Stomach (tissue), 9 donors: ENCODE data around the gene IL1RL1. TPM values are rescaled to one million over a fixed set of nuclear protein-coding genes. Genes with fewer than 3 reads are reported as not detected.
A peak's percentile ranks its signal among the peaks of the same experiment; 100 is the strongest.

Experiments
- DNase-seq, 2 donors: peaks; one replicate each; pipeline versions ENCODE4 v3.0.0 to v3.0.0-alpha.2; 2013 to 2019
- H3K27ac ChIP-seq, 5 donors: fragments of 200-600 bp in 4 of 5; sonication (generic) in 4 of 5; one replicate each; pipeline ENCODE4 v1.5.1; 2013 to 2019; ENCODE audit warnings: mild to moderate bottlenecking in 1 of 5, moderate library complexity in 1 of 5
- H3K27me3 ChIP-seq, 3 donors: fragments of 200-600 bp; sonication (generic); one replicate each; pipeline ENCODE4 v1.5.1; 2017 to 2019; ENCODE audit warnings: mixed run types in 1 of 3
- H3K36me3 ChIP-seq, 4 donors: fragments of 200-600 bp; sonication (generic); 1 replicate in 3 of 4; 2 replicates in 1 of 4; pipeline ENCODE4 v1.5.1; 2016 to 2019
- H3K4me1 ChIP-seq, 4 donors: fragments of 200-600 bp; sonication (generic); one replicate each; pipeline ENCODE4 v1.5.1; 2016 to 2019
- H3K4me3 ChIP-seq, 4 donors: fragments of 200-600 bp; sonication (generic) in 3 of 4; one replicate each; pipeline ENCODE4 v1.5.1; 2016 to 2019; ENCODE audit warnings: mild to moderate bottlenecking in 1 of 4
- H3K9me3 ChIP-seq, 4 donors: fragments of 200-600 bp; sonication (generic); one replicate each; pipeline ENCODE4 v1.5.1; 2016 to 2019
- EP300 ChIP-seq: sonication (generic); formaldehyde crosslinking; IDR thresholded peaks from one replicate; pipeline ENCODE4 v1.6.1; 2017; ENCODE audit warnings: antibody characterized with exemption
- POLR2A ChIP-seq, 4 donors: fragments of 450-650 bp; IDR thresholded peaks; one replicate each; pipeline ENCODE4 v1.6.1; 2016; ENCODE audit warnings: antibody characterized with exemption in 4 of 4, control low read depth in 2 of 4, mild to moderate bottlenecking in 1 of 4, moderate library complexity in 1 of 4
- POLR2AphosphoS5 ChIP-seq, 3 donors: sonication (generic); formaldehyde crosslinking; IDR thresholded peaks; one replicate each; pipeline ENCODE4 v1.6.1; 2016; ENCODE audit warnings: antibody characterized with exemption in 3 of 3
- WGBS, 5 donors: extraction: QIAGEN DNeasy Blood & Tissue Kit in 3 of 5; methylation state at CpG; one replicate each; pipeline versions ENCODE4 v1.1.5 to v1.1.7; 2013 to 2018; 5-methylcytosine and 5-hydroxymethylcytosine counted together
- intact Hi-C: fragments of 100-400 bp; cut with DNase I; formaldehyde crosslinking; loops from one replicate; pipeline ENCODE4 v1.15.1; 2023; ENCODE audit warnings: low total_unique reads
- polyA plus RNA-seq, 3 donors: library from polyadenylated mRNA; stranded (reverse); fragments of 200-250 nt; gene quantifications; one replicate each; pipeline ENCODE4 v1.2.3, GENCODE V29; 2013
- total RNA-seq, 5 donors: library from RNA; depleted of rRNA; stranded (reverse); fragments of >200 nt; gene quantifications; one replicate each; pipeline versions ENCODE4 v1.1.0 to v1.2.3, GENCODE V29; 2014 to 2016
- TF ChIP-seq, protein P1 (sequence below), 7 experiments: fragments of 450-650 bp in 4 of 7; fragments of 200-600 bp in 3 of 7; sonication (generic) in 3 of 7; IDR thresholded peaks; one replicate each; pipeline ENCODE4 v1.5.1; 2016 to 2019; ENCODE audit warnings: antibody characterized with exemption in 7 of 7, control low read depth in 2 of 7, mild to moderate bottlenecking in 1 of 7
- donor health status: healthy with polysubstance abuse.
- donor health status: Bipolar disorder and iron deficiency.
- donor health status: healthy.

IL1RL1 gene
- total and polyA plus RNA-seq, 8 donors = 0.29 to 61.7 (median 25.4) TPM

DNA sequence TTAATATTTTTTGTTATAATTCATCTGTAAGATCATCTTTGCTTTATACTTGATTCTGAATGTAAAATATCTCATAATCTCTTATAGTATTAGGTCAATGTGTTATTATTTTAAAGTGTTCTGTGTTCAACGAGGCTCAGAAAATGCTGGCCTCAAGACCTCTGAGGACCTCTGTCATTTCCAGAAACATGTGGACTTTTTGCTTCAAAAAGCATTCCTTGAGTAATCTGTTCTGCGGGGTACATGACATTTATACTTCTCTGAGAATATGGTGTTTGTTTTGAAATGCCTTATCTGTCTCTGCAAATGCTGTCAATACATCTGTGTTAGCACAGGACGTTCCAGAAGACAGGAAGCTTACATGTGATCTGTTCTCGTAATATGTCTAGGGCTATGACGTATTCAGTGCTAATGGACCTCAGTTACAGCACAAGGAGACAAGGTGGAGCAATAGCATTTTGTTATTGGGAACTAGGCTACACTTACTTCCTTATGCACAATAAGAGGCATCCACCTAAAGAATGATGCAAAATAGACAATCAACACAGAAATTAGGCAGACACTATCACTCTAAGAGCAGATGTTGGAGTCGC, 37.6 kb upstream of the IL1RL1 start:
- Histone ChIP-seq H3K27ac (peak overlapping the region in 2 of 5 donors; percentile 41 to 56), H3K4me1 (no peaks in the 10 kb centered on the region), H3K4me3 (no peak overlapping the region), H3K27me3 (peaks cover 0 to 9% (median 0%) of the 10 kb centered on the region in 3 donors), H3K9me3 (peaks cover 0 to 5% (median 0%) of the 10 kb centered on the region in 4 donors), H3K36me3 (no peaks in the 10 kb centered on the region)
- no peak for DNase-seq
- WGBS, 5 donors = 49 to 56% (median 53%) methylated on average over 6 of the region's 6 CpGs
- peak; percentile 63 for TF ChIP-seq EP300
- TF ChIP-seq, protein P1, sequence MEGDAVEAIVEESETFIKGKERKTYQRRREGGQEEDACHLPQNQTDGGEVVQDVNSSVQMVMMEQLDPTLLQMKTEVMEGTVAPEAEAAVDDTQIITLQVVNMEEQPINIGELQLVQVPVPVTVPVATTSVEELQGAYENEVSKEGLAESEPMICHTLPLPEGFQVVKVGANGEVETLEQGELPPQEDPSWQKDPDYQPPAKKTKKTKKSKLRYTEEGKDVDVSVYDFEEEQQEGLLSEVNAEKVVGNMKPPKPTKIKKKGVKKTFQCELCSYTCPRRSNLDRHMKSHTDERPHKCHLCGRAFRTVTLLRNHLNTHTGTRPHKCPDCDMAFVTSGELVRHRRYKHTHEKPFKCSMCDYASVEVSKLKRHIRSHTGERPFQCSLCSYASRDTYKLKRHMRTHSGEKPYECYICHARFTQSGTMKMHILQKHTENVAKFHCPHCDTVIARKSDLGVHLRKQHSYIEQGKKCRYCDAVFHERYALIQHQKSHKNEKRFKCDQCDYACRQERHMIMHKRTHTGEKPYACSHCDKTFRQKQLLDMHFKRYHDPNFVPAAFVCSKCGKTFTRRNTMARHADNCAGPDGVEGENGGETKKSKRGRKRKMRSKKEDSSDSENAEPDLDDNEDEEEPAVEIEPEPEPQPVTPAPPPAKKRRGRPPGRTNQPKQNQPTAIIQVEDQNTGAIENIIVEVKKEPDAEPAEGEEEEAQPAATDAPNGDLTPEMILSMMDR (IDR thresholded peaks at IDR 0.05) = no peak
- TF ChIP-seq POLR2AphosphoS5 (IDR thresholded peaks at IDR 0.05) = peak in 2 of 3 donors; percentile 73
- no peak for TF ChIP-seq POLR2A (IDR thresholded peaks at IDR 0.05)
- intact Hi-C loops = no loop called here

- H3K4me1 ChIP-seq = no peaks in the 10 kb centered on the region
- TF ChIP-seq POLR2A (IDR thresholded peaks at IDR 0.05) = no peak
- TF ChIP-seq, protein P1 (IDR thresholded peaks at IDR 0.05) = no peak
- no peak for TF ChIP-seq POLR2AphosphoS5 (IDR thresholded peaks at IDR 0.05)
- TF ChIP-seq EP300 = no peak
- WGBS, 5 donors = 93 to 96% (median 94%) methylated on average over 2 of the region's 2 CpGs
- no peak overlapping the region for H3K4me3 ChIP-seq
- H3K27ac ChIP-seq = no peak overlapping the region
- peaks cover 0 to 5% (median 0%) of the 10 kb centered on the region in 4 donors for H3K9me3 ChIP-seq
- intact Hi-C loops = no loop called here
- no peak for DNase-seq
- H3K36me3 ChIP-seq = no peaks in the 10 kb centered on the region
- peaks cover 0 to 9% (median 0%) of the 10 kb centered on the region in 3 donors for H3K27me3 ChIP-seq
Measured at GRCh38 chr2:102276549-102277201, 34.7 kb upstream of the IL1RL1 start.

DNA sequence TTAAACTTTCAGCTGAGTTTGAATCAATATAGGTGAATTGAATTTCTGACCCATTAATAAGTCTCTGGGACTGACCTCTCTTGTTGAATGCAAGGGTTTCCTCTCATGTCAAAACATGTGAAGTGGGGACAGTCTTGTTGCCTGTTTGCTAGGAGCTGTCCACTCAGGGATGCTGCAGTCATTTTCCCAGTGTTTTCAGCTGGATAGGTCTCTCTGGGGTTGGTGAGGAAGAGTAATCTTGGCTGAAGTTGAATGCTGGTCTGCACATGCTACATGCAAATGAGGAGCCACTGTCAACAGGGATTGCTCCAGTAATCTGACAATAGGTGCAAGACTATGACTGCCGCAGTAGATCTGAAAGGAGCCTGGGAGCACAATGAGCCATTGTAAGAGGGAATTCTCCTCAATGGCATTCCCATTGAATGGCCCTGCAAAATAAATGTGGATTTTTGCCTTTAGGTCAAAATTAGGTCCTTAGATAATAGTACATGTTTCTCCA, 34.1 kb upstream of the IL1RL1 start:
- Histone ChIP-seq H3K27me3 (peaks cover 0 to 9% (median 0%) of the 10 kb centered on the region in 3 donors), H3K36me3 (no peaks in the 10 kb centered on the region), H3K27ac (no peak overlapping the region), H3K9me3 (peaks cover 0 to 5% (median 0%) of the 10 kb centered on the region in 4 donors), H3K4me1 (no peaks in the 10 kb centered on the region), H3K4me3 (no peak overlapping the region)
- no peak for DNase-seq
- intact Hi-C loops = no loop called here
- WGBS, 5 donors = 33 to 83% (median 70%) methylated on average over 1 of the region's 1 CpG
- TF ChIP-seq POLR2A (IDR thresholded peaks at IDR 0.05) = no peak
- TF ChIP-seq, protein P1 (IDR thresholded peaks at IDR 0.05) = no peak
- TF ChIP-seq POLR2AphosphoS5 (IDR thresholded peaks at IDR 0.05) = no peak
- TF ChIP-seq EP300 = no peak

GRCh38 chr2:102278720-102279390, 32.5 kb upstream of the IL1RL1 start:
- no peak overlapping the region for H3K4me3 ChIP-seq
- H3K9me3 ChIP-seq = peaks cover 0 to 5% (median 0%) of the 10 kb centered on the region in 4 donors
- WGBS, 5 donors = 71 to 94% (median 84%) methylated on average over 3 of the region's 3 CpGs
- H3K27ac ChIP-seq = no peak overlapping the region
- no peak for TF ChIP-seq EP300
- TF ChIP-seq POLR2A (IDR thresholded peaks at IDR 0.05) = no peak
- TF ChIP-seq, protein P1 (IDR thresholded peaks at IDR 0.05) = no peak
- no peak for TF ChIP-seq POLR2AphosphoS5 (IDR thresholded peaks at IDR 0.05)
- peaks cover 0 to 9% (median 0%) of the 10 kb centered on the region in 3 donors for H3K27me3 ChIP-seq
- no peak for DNase-seq
- intact Hi-C loops = no loop called here
- H3K36me3 ChIP-seq = no peaks in the 10 kb centered on the region
- no peaks in the 10 kb centered on the region for H3K4me1 ChIP-seq
